GM21529 (cell line): Measurements from ENCODE around the gene SF3B1.
"Not testable (repeated sequence)": the region's sequence is repeated elsewhere in the genome, so short reads cannot be mapped to it uniquely, and the experiment has no call there.

Source experiments
- ATAC-seq: cut with Tn5 transposase; IDR thresholded peaks from one replicate; pipeline ENCODE4 v1.9.1; 2021; ENCODE audit not compliant: unreplicated experiment

SF3B1 gene

GRCh38 chr2:197433780-197434438 is 919 bp downstream of the SF3B1 start:
- no peak for ATAC-seq

- ATAC-seq, result not testable (repeated sequence)
Observed at GRCh38 chr2:197432527-197432926, 2.3 kb downstream of the SF3B1 start.

- no peak for ATAC-seq
Observed at GRCh38 chr2:197431858-197432257, 3.0 kb downstream of the SF3B1 start.

GRCh38 chr2:197427986-197428385 is 6.8 kb downstream of the SF3B1 start:
- ATAC-seq, result no peak

GRCh38 chr2:197426723-197427603 is 7.9 kb downstream of the SF3B1 start:
- ATAC-seq, result no peak

GRCh38 chr2:197425550-197425949 is 9.3 kb downstream of the SF3B1 start:
- no peak for ATAC-seq

- ATAC-seq, result no peak
Observed at GRCh38 chr2:197423307-197423706, 11.5 kb downstream of the SF3B1 start.

GRCh38 chr2:197419438-197419837 is 15.4 kb downstream of the SF3B1 start:
- ATAC-seq, result no peak

- no peak for ATAC-seq
Observed at GRCh38 chr2:197416268-197416667, 18.6 kb downstream of the SF3B1 start.

- no peak for ATAC-seq
Observed at GRCh38 chr2:197414515-197414914, 20.3 kb downstream of the SF3B1 start.

- no peak for ATAC-seq
Observed at GRCh38 chr2:197414039-197414438, 20.8 kb downstream of the SF3B1 start.

- no peak for ATAC-seq
Observed at GRCh38 chr2:197405582-197405981, 29.2 kb downstream of the SF3B1 start.

- no peak for ATAC-seq
Observed at GRCh38 chr2:197399887-197400540, 34.8 kb downstream of the SF3B1 start.

- ATAC-seq, result no peak
Observed at GRCh38 chr2:197398913-197399312, 35.9 kb downstream of the SF3B1 start.

- ATAC-seq, result no peak
Observed at GRCh38 chr2:197391220-197391717, 43.6 kb downstream of the SF3B1 start.

- no peak for ATAC-seq
Observed at GRCh38 chr2:197388866-197389587, 45.8 kb downstream of the SF3B1 start.

- no peak for ATAC-seq
Observed at GRCh38 chr2:197387179-197387578, 47.6 kb downstream of the SF3B1 start.

- no peak for ATAC-seq
Observed at GRCh38 chr2:197386242-197386641, 48.6 kb downstream of the SF3B1 start.

- ATAC-seq, result no peak
Observed at GRCh38 chr2:197383825-197384224, 51.0 kb downstream of the SF3B1 start.

- no peak for ATAC-seq
Observed at GRCh38 chr2:197381641-197382040, 53.2 kb downstream of the SF3B1 start.

GRCh38 chr2:197379918-197380309 is 54.9 kb downstream of the SF3B1 start:
- not testable (repeated sequence) for ATAC-seq
